GM10847 (cell line): ENCODE results near the gene ANKRD37.

ENCODE experiments used
- POLR2A ChIP-seq: IDR thresholded peaks from 2 replicates; pipeline ENCODE4 v1.6.1; 2011; ENCODE audit not compliant: insufficient read length; ENCODE audit errors: extremely low read depth

Gene ANKRD37

DNA sequence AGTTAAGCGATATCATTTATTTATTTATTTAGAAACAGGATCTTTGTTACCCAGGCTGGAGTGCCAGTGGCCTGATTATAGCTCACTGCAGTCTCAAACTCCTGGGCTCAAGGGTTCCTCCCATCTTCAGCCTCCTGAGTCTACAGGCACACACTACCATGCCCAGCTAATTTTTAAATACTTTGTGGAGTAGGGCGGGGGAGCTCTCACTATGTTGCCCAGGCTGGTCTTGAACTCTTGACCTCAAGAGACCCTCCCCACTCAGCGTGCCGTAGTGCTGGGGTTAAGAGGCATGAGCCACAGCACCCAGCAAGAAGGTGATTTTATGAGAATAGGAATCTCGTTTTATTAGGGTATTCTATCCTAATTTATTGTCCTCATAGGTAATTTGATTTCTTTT lies 33.0 kb downstream of the ANKRD37 start:
- no peak for TF ChIP-seq POLR2A

DNA sequence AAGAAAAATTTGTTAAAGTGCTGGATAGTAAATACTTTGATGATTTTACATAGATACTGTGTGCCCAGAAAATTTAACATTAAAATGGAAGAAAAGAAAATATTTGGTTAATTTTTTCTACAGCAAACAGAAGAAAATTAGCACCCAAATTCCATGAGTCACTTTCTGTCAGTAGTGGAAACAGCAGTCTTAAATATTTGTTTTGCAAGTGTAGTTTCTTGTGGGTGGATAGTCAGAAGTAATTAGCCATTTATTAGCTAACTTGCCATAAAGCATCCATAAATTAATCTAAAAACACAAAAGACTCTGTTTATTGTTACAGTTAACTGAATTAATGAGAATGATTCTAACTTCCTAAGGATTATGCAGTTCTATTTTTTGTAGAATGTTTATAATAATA lies 38.8 kb downstream of the ANKRD37 start:
- TF ChIP-seq POLR2A, result no peak

DNA sequence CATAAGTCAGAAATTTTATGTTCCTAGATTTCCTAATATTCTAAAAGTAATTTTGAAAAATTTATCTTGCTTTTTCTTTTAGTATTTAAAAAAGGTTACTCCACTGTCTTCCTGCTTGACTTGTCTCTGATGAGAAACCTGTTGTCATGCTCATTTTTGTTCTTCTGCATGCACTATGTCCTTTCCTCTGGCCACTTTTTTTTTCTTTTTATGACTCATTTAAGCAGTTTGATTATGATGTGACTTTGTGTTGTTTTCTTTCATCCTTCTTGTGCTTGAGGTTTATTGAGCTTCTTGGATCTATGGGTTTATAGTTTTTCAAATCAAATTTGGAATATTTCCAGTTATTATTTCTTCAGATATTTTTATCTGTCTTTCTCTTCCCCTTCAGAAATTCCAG lies 41.2 kb downstream of the ANKRD37 start:
- no peak for TF ChIP-seq POLR2A

DNA sequence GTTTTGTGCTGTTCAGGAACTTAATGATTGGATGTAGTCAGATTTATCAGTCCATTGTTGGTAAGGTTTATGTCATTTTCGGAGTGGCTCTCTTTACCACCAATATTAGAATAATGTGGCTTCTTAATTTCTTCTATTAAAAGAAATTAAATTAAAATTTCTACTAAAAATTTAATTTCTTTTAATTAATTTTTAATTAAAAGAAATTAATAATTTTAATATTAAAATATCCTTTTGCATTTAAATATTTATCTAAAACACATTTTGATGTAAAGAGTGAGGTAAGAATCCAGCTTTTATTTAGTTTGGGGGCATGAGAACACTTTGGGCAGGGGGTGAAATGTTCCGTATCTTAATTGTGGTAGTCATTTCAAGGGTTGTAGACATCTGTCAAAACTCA lies 44.8 kb downstream of the ANKRD37 start:
- no peak for TF ChIP-seq POLR2A

DNA sequence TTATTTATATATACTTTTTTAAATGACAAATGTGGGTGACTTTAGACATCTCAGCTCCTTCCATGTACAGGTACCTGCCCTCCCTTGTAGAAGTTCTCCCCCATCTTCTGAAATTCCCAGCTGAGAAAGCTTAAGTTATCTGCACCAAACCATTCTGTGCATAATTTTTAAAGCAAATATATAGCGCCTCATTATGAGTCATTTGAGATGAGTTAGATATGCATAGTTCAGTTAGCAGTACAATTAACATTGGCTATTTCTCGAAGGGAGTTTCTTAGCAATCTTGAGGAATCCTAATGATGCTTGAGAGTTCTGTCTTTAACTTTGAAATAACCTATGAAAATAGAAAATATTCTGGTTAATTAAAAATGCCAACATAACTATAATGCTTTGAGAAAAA lies 48.6 kb downstream of the ANKRD37 start:
- no peak for TF ChIP-seq POLR2A
